GM21528 (cell line): ENCODE results near the gene MAP3K10.

Experiments used
- ATAC-seq: cut with Tn5 transposase; IDR thresholded peaks from one replicate; pipeline ENCODE4 v1.9.1; 2021; ENCODE audit warnings: mild to moderate bottlenecking, moderate library complexity; ENCODE audit not compliant: unreplicated experiment, low FRiP score

The MAP3K10 gene

DNA sequence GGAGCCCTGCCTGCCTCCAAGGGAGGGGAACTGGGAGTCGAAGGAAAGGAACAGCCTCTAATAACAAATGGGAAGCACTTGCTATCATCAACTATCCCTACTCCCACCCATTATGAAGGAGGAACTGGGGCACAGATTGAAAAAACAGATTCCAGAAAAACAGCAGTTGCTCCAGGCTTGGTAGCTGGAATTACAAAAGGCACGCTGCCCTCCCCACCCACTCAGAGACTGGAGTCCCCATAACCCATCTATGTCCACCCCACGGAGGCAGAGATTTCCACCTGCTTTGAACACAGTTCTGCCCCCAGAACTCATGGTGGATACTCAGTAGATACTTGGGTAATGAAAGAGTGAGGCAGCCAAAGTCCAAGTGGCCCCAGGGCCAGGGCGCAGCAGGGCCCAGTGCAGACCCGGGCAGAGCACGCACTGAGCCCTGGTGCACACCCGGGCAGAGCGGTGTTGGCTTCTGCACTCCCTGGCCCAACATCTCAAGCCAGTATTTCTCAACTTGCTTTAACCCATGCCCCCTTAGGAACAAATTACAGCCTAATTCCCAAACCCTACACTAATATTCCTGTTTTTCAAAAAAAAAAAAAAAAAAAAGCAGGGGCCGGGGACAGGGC, 54.4 kb downstream of the MAP3K10 start:
- ATAC-seq = no peak

DNA sequence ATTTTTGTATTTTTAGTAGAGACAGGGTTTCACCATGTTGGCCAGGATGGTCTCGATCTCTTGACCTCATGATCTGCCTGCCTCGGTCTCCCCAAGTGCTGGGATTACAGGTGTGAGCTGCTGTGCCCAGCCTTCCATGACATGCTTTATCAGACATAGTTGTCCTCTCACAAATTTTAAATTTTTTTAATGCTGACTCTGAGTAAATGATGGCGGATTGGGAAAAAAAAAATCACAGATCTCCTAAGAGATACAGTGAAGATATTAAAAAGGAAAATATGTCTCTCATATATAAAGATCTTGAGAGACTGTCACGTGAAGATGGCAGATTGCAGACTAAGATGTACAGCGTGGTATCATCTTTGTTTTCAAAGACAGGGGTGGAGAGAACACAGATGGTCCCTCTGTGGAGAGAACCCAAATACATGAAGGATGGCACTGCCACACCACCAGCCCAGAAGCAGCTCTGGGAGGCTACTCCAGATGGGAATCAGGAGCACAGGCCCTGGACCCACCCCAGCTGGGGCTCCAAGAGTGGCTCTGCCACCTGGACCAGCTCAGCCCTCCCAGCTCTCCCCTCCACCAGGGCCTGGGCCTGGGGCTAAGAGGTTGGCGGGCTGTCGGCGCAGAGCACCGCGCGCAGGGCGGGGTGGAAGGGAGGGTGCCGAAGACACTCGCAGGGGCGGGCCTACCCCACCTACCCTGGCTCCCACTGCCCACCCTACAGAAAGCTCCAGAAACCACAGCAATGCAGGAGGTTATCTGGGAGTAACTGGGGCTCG, 55.3 kb downstream of the MAP3K10 start:
- ATAC-seq = no peak

DNA sequence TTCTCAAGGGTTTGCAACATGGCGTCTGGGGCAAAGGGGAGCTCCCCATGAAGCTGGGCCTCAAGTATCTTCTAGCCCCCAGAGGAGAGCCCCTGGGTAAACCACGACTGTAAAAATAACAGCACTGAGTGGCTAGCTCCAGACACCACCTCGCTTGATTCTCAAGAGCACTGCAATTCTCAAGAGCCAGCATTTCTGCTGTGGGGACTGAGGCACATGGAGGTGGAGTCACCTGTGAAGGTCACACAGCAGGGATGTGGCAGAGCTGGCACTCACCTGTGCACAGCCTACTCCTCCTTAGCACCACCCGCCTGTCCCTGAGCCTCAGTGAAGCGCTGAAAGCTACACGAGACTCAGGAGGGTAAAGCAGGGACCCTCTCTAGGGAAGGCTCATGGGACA, 56.0 kb downstream of the MAP3K10 start:
- ATAC-seq = no peak

DNA sequence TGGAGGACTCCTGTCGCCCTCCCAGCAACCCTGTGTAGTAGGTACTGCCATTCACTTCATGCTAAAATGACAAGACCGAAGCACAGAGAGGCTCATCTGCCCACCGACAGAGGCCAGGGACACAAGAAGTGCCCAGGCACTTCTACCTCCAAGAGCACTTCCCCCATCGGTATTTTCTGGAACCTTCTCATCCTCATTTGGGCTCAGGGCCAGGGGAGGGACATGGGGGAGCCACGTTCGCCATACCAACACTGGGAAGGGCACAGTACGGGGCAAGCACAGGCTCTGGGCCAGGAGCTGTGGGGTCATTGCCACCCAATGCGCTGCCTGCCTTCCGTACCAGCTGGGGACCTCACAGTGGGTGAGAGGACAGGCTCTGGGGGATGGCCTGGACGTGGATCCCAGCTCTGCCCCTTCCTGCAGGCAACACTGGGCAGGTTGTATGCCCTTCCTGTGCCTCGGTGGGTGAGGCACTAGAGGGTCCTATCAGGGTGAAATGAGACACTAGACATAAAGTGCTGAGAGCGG, 56.6 kb downstream of the MAP3K10 start:
- ATAC-seq = no peak

DNA sequence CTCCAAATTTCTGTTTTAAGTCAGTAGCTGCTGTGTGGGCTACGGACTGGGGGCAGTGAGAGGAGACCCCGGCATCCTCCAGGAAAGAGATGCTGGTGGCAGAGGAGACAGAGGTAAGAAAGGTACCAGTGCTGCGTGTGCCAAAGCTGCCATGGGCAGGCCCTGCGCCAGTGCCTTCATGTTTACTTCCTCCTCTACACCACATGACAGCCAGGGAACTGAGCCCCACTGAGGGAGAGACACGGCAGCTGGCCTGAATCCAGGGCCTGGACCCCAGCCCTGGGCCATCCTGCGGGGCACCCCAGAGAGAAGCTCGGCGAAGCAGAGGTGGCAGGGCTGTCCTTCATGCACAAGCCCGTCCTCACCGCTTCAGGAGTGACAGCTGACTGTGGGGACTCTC, 58.0 kb downstream of the MAP3K10 start:
- no peak for ATAC-seq

DNA sequence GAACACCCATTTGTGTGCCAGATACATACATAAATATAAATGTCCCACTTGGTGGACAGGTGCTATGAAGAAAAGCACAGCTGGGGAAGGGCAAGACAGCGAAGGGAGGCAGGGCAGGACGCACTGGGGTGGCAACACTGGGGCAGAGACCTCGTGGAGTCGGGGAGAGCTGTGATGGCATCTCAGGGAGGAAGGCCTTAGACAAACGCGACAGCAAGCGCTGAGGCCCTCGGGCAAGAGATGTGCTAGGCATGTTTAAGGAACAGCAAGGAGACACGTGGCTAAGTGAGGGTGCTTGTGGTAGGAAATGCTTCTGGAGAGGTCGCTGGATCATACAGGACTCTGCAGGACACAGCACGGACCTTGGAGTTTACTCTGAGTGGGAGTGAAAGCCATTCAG, 58.6 kb downstream of the MAP3K10 start:
- no peak for ATAC-seq

DNA sequence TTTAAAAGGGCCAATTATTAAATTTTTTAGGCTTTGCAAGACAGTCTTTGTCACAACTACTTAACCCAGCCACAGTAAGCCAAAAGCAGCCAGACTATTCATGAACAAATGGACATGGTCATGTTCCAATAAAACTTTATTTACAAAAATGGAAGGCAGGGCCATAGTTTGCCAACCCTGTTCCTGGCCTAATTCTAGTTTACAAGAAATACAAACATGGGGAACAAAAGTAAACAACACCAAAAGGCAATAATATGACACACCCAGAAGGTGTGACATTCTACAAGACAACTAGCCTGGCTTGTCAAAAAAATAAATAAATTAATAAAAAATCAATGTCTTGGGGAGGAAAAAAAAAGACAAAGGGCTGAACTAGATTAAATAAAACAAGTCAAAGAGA, 60.0 kb downstream of the MAP3K10 start:
- ATAC-seq = no peak

DNA sequence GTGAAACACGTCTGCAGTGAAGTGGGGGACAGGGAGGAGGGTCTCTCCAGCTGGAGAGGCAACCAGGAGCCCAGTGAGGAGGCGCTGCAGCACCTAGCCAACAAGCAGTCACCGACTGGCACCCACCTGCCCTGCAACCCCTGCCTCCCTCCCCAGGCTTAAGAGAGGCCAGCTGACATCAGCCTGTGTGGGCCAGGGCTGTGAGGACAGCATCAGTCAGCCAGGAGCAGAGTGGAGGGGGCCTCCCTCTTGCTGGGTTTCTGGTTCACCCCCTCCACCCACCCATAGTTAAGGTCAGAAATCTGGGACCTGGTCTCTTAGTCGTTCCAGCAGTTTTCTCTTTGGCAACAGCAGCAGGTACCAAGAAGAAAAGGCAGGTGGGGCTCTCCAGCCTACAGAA, 60.8 kb downstream of the MAP3K10 start:
- ATAC-seq = no peak

DNA sequence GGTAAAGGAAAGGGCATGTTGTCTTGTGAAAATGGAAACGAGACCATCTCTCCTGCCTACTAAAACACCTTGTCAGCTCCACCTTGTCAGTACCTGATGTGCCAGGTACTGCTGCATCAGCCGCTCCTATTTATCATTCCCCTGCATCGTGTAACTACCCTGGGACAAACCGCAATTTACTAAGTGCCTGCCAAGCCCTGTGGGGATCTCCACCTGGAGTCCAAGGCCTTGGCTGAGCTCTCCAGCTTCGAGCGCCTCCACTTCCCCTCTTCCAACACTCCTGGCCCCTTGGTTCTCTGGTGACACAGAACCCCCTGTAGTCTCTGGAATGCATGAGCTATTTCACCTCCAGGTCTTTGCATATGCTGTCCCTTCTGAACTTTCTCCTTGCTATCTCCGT, 61.2 kb downstream of the MAP3K10 start:
- ATAC-seq = no peak

DNA sequence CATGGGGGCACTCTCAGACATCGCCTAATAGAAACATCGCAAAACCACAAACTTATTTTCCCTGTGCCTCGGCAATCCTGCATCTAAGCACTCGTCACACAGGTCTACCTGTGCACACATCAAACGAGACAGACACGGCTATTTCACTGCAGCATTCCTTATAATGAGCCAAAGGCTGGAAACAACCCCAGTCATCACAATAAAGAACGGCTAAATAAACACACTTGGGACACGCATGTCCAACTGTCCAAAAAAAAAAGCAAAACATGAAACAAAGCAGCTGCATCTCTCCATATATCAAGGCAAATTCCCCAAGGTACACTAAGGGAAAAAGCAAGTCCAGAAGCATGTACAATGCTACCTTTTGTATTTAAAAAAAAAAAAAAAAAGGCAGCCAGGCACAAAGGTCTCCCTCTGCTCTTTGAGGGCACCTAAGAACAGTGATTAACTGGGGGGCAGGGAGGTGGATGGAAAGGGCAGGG, 62.4 kb downstream of the MAP3K10 start:
- no peak for ATAC-seq

DNA sequence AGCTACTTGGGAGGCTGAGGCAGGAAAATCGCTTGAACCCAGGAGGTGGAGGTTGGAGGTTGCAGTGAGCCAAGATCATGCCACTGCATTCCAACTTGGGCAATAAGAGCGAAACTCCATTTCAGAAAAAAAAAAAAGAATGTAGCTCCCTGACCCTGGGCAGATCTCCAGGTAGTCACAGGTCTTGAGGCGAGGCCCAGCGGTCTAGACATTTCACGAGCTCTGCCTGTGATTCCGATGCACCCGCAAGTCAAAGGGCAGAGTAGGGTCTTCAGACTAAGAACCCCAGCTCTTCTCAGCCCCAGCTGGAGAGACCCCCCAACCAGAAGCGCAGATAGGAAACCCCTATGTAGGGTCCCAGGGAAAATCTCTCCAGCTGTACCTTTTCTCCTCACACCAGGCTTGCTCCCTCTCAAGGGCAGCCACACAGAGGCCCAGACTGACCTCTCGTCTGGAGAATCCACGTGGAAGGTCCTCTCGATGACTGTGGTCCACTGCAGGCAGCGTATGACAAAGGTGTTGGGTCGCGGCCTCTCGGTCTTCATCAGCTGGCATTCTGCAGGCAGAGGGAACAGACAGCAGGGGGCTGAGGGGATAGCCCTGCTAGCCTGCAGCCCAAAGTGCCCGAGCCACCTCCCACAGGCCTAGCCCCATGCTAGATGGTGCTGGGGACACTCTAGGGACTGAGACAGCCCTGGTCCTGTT, 63.6 kb downstream of the MAP3K10 start:
- no peak for ATAC-seq

DNA sequence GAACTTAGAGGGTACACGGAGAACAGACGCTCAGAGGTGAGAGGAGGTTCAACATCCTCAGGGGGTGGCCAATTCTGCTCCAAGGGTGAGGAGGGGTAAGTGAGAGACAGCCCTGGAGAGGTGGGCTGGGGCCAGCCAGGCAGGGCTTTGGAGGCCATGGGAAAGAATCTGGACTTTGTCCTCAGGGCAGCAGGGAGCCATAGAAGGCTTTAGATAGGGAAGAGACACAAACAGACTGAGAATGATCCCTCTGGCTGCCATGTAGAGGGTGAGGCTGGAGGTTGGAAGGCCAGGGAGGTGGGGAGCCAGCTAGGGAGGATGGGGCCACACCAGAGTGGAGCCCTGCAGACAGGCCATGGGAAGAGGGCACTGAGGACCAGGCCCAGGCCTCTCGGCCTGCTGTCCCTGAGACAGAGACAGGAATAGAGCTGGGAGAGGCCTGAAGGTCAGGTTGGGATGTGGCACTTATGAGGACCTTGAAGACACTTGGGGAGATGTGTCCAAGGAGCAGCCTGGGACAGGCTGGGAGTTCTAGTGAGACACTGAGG, 64.5 kb downstream of the MAP3K10 start:
- no peak for ATAC-seq

DNA sequence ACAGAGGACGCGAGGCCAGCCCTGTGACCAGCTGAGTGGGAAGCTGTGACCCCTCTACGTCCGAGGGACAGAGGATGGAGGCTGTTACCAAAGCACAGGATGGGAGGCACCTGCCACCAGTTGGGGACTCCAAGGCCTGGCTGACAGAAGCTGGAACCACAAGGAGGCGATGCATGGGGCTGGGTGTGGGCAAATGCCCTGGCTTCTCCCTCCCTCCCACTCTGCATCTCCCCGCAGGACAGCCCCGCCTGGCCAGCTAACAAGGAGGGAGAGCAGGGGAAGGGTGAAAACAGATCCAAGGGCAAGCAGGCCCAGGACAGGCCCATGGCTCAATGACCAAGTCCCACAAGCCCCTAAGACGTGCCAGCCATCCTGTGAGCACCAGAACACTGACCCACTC, 65.3 kb downstream of the MAP3K10 start:
- no peak for ATAC-seq

DNA sequence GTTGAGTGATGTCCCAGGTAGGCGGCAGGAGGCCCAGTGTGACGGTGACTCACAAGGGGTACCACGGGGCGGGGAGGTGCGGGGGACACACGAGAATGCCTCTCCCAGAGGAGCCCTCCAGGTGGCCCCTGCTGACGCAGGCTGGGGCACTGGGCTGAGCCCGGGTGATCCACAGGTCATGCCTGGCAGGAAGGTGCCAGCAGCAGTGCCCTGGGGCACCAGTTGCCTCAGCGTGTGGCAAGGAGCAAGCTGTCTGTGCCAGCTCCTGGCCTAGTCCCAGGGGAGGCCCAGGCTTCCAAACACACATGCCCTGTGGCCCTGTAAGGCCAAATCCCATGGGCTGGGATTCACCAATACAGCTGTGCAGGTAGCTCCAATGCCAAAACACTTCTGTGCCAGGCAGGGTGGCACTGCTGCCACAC, 65.9 kb downstream of the MAP3K10 start:
- ATAC-seq = no peak

DNA sequence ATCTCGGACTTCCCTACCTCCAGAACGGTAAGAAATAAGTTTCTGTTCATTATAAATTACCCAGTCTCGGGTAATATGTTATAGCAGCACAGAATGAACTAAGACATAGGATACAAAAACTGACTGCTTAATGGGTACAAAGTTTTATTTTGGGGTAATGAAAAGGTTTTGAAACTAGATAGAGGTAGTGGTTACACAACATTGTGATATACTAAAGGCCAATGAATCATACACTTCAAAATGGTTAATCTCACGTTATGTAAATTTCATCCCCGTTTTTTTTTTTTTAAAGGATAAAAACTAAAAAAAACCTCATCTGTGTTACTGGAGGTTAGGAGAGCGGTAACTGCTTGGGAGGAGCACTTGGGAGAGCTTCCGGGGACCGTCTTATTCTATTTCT, 70.4 kb downstream of the MAP3K10 start:
- ATAC-seq = no peak

DNA sequence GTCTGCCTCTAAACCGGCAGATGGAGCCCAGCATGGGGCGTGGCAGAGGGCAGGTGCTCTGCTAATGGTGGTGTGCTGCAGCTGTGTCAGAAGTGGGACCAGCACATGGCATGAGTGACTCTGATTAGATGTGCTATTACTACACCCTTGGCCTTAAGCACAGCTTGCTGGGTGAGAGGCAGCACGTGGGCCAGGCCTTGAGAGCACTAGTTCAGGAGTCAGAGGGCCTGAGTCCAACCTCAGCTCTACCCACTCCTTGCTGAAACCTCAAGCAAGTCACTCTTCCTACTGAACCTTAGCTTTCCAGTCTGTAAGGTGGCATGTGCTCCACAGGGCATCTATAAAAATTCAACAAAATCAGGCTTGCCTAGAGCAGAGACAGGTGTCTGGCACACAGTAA, 71.2 kb downstream of the MAP3K10 start:
- no peak for ATAC-seq

DNA sequence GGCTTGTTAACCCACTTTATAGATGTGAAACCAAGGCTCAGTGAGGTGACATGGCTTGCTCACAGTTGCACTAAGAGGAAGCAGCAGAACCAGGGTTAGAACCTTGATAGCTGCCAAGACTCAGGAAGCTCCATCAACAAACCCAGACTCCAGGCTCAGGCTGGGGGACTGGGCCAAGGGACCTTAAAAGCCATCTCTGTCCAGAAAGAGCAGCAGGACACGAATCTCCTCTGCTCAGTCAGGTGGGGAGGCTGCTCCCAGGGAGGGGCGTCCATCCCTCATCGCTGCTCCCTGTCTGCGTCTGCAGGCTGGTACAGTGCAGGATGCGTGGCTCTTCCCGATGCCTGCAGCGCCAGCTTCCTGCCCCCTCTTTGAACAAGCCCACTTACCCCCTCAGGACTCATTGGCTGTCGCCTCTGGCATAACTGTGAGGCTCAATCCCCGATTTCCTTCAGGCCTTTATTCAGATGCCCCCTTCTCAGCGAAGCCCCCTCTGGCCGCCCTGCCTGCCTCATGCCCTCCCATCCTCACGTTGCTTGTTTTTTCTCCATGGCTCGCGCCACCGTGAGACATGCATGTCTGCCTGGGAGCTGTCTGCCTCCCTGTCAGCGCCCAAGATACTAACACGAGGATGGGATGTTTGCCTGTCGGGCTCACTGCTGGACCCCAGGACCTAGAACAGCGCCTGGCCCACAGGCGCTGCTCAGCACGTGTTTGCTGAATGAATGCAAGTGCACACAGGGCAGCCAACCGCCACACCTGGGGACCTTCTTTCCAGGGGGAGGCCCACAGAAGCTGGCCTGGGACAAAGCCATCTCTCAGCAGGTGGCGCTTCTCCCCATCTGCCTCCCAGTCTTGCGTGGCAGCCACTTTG, 72.5 kb downstream of the MAP3K10 start:
- ATAC-seq = no peak

DNA sequence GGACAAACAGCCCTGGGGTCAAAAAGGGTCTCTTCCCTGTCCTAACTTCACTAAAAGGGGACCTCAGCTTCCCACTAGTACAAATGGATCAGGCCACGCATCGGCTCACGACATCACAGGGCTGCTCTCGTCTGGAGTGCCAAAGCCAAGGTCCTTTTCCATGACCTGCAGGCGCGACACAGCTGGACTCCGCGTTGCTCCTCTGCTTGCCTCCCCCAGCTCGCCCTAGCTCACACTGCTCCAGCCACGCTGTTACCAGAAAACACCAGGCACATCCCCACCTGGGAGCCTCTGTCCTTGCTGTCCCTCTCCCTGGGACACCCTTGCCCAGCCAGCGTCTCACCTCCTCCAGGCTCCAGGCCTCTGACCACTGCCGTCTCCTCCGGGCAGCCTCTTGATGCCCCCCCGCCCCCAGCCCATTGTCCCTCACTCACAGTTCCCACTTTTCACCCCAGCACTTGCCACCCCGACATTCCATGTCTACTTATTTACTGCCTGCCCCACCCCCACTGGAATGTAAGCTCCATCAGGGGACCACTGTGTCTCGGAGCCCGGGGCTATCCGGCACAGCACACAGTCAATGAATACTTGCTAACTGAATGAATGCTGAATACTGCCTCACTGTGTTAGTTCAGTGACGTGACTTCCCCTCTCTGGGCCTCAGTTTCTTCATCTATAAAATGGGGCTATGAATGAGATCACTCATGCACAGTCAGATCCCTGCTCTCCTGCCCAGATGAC, 73.3 kb downstream of the MAP3K10 start:
- no peak for ATAC-seq
